ENCODE measurements around the gene FGD2.

- TF ChIP-seq, protein P1, sequence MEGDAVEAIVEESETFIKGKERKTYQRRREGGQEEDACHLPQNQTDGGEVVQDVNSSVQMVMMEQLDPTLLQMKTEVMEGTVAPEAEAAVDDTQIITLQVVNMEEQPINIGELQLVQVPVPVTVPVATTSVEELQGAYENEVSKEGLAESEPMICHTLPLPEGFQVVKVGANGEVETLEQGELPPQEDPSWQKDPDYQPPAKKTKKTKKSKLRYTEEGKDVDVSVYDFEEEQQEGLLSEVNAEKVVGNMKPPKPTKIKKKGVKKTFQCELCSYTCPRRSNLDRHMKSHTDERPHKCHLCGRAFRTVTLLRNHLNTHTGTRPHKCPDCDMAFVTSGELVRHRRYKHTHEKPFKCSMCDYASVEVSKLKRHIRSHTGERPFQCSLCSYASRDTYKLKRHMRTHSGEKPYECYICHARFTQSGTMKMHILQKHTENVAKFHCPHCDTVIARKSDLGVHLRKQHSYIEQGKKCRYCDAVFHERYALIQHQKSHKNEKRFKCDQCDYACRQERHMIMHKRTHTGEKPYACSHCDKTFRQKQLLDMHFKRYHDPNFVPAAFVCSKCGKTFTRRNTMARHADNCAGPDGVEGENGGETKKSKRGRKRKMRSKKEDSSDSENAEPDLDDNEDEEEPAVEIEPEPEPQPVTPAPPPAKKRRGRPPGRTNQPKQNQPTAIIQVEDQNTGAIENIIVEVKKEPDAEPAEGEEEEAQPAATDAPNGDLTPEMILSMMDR (conservative IDR thresholded peaks at IDR 0.05; ENCODE audit: low read length), result no peak
- TF ChIP-seq EZH2phosphoT487 (IDR thresholded peaks at IDR 0.05; ENCODE audit: borderline replicate concordance), result no peak
Measured at GRCh38 chr6:37077905-37078296, 72.4 kb downstream of the FGD2 start.

All from Loucy (cell line).